OCI-LY7 (cell line): ENCODE results near the gene FAM240A. TPM values are rescaled to one million over a fixed set of nuclear protein-coding genes. Genes with fewer than 3 reads are reported as not detected.

Source experiments
- BruUV-seq: library from RNA; stranded (reverse); fragments of 400-500 nt; replicated peaks from 2 replicates; lab custom pipeline; 2021; lab: Mats Ljungman, UMichigan
- CTCF ChIA-PET: fragments of 300-600 bp; sonication (Branson Sonifier 250); formaldehyde crosslinking; loops from one replicate; lab custom pipeline; 2022; ENCODE audit warnings: antibody characterized with exemption; ENCODE audit not compliant: unreplicated experiment; lab: Charles Lee
- POLR2A ChIA-PET: fragments of 300-600 bp; sonication (Branson Sonifier 250); formaldehyde crosslinking; loops from one replicate; lab custom pipeline; 2022; ENCODE audit warnings: antibody characterized with exemption; lab: Charles Lee
- DNase-seq: peaks from one replicate; pipeline ENCODE4 v3.0.0-alpha.2; 2015; ENCODE audit warnings: low spot score
- H2AFZ ChIP-seq: fragments of 200-600 bp; sonication (generic), shearing (Covaris generic); 2 replicates; pipeline ENCODE4 v1.6.1; 2014; ENCODE audit warnings: mild to moderate bottlenecking, antibody characterized with exemption, low read length, moderate library complexity
- H3K27ac ChIP-seq: fragments of 200-600 bp; sonication (generic); 2 replicates; pipeline ENCODE4 v1.5.1; 2014; ENCODE audit warnings: mixed run types, low read depth, mild to moderate bottlenecking, moderate library complexity, low read length, inconsistent platforms; ENCODE audit not compliant: poor library complexity, severe bottlenecking
- H3K36me3 ChIP-seq: fragments of 200-600 bp; sonication (generic); 2 replicates; pipeline ENCODE4 v1.6.1; 2014; ENCODE audit warnings: mild to moderate bottlenecking, antibody characterized with exemption, low read length, moderate library complexity, mixed read lengths; ENCODE audit not compliant: insufficient read depth
- H3K4me1 ChIP-seq: fragments of 200-600 bp; sonication (generic); 2 replicates; pipeline ENCODE4 v1.5.1; 2014; ENCODE audit warnings: mild to moderate bottlenecking, low read length; ENCODE audit not compliant: insufficient read depth, poor library complexity, severe bottlenecking
- H3K4me2 ChIP-seq: fragments of 200-600 bp; sonication (generic); 2 replicates; pipeline ENCODE4 v1.6.1; 2014; ENCODE audit warnings: mild to moderate bottlenecking, low read length
- H3K4me3 ChIP-seq: fragments of 200-600 bp; sonication (generic); 2 replicates; pipeline ENCODE4 v1.5.1; 2014; ENCODE audit warnings: mild to moderate bottlenecking, low read depth, low read length; ENCODE audit not compliant: poor library complexity, severe bottlenecking
- H3K79me2 ChIP-seq: fragments of 200-600 bp; sonication (generic); 2 replicates; pipeline ENCODE4 v1.6.1; 2016; ENCODE audit warnings: low read depth, mild to moderate bottlenecking, low read length, moderate library complexity, mixed read lengths; ENCODE audit not compliant: insufficient read depth
- H3K9me2 ChIP-seq: fragments of 200-600 bp; sonication (generic); 2 replicates; pipeline ENCODE4 v1.6.1; 2016; ENCODE audit warnings: mild to moderate bottlenecking, low read length, mixed read lengths; ENCODE audit not compliant: insufficient read depth
- H3K9me3 ChIP-seq: fragments of 200-600 bp; sonication (generic); 2 replicates; pipeline ENCODE4 v1.6.1; 2014; ENCODE audit warnings: mild to moderate bottlenecking, mixed run types, low read length, mixed read lengths
- H4K20me1 ChIP-seq: fragments of 200-600 bp; sonication (generic); 2 replicates; pipeline ENCODE4 v1.6.1; 2014; ENCODE audit warnings: mild to moderate bottlenecking, antibody characterized with exemption, low read length, moderate library complexity, mixed read lengths; ENCODE audit not compliant: insufficient read depth
- CTCF ChIP-seq: fragments of 200-600 bp; sonication (generic); conservative IDR thresholded peaks from 2 replicates; pipeline ENCODE4 v1.5.1; 2014; ENCODE audit warnings: mild to moderate bottlenecking, antibody characterized with exemption, low read length, moderate library complexity, mixed read lengths
- EZH2phosphoT487 ChIP-seq: fragments of 200-600 bp; sonication (generic); IDR thresholded peaks from 2 replicates; pipeline ENCODE4 v1.6.1; 2018; ENCODE audit warnings: low read depth, borderline replicate concordance, mild to moderate bottlenecking, mixed run types, antibody characterized with exemption, low read length, moderate library complexity, mixed read lengths
- intact Hi-C: fragments of 100-400 bp; cut with micrococcal nuclease; formaldehyde crosslinking; loops from one replicate; pipeline ENCODE4 v1.10.0; 2022; ENCODE audit not compliant: unreplicated experiment
- total RNA-seq, 2 experiments: library from RNA; depleted of rRNA in 1 of 2; stranded (reverse); fragments of >200 nt in 1 of 2; shearing (Covaris generic) in 1 of 2; gene quantifications; 2 replicates each; pipeline ENCODE4 v1.2.3, GENCODE V29; 2014 to 2022

The FAM240A gene
- total RNA-seq, 2 experiments from 2014 or later = not detected

DNA sequence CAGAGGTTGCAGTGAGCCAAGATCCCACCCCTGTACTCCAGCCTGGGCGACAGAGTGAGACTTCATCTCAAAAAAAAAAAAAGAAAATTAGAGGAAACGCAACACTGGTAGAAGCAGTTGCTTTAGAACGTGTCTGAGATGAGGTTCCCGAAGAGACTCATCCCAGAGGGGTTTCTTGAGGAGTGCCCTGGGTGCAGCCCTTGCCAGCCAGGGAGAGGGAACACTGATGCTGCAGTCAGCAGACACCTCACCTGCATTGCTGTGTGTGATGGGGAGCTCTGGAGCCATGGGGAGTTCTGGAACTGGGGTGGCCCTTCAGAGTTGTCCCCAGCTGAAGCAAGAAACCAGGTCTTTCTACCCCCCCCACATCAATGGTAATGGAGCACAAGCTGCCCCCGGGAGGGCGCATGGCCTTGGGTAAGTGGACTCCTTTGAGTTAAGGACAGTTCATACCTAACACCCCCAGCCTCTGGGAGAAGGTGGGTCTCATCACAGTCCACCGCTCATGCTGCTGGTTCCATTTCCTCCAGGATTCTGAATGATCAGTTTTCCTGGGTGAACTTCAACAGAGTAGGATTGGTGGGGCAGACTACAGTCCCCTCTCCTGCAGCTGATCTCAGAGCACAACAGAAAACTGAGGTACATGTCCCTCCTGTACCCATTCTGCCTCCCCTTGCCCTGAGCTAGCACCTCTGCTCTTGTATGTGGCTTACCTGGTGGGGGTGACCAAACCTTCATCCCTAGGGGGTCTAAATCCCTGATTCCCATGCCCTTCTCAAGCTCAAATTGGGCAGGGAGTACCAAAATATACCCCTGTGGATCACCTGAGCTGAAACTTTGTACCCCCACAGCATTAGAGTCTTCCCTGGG, 27.5 kb upstream of the FAM240A start:
- no peak overlapping the region for H3K4me3 ChIP-seq
- intact Hi-C loops = no loop called here
- no peak for DNase-seq
- TF ChIP-seq CTCF = no peak
- TF ChIP-seq EZH2phosphoT487 = no peak
- H3K4me2 ChIP-seq = no peak overlapping the region
- no peaks in the 10 kb centered on the region for H4K20me1 ChIP-seq
- no peaks in the 10 kb centered on the region for H3K9me2 ChIP-seq
- H3K27ac ChIP-seq = no peak overlapping the region
- no peaks in the 10 kb centered on the region for H3K4me1 ChIP-seq
- H3K9me3 ChIP-seq = no peaks in the 10 kb centered on the region
- CTCF ChIA-PET = no interaction called here
- no peaks in the 10 kb centered on the region for H3K36me3 ChIP-seq
- no peak overlapping the region for H2AFZ ChIP-seq
- no TSS peak for BruUV-seq
- POLR2A ChIA-PET = no interaction called here
- no peaks in the 10 kb centered on the region for H3K79me2 ChIP-seq

DNA sequence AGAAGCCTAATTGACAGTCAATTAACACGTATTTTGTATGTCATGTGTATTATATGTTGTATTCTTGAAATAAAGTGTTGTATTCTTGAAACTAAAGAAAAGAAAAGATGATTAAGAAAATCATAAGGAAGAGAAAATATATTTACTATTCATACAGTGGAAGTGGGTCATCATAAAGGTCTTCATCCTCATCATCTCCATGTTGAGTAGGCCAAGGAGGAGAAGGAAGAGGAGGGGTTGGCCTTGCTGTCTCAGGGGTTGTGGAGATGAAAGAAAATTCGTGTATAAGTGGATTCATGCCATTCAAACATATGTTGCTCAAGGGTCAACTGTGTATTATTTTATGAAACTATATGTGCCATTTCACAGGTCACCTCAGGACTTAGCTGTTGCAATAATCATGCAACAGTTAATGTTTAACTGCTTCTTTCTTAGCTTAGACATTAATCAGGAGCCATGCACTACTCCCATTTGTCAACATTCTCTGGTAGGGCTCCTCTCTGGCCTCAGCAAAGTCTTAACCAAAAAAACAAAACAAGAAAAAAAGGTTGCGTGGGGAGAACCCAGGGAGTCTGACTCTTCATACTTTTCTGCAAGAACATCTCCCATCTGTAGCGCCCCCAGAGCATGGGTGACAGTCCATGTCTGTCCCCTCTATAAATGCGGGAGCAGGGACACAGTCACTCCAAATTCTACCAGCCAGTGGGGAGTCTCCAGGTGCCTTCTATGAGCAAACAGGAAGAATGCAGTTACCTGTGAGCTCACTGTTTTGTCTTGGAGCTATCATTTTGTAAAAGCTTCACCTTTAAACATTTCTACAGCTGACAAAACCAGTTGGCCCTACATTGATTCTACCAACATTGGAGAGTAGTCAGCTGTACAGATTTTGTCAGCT, 26.3 kb upstream of the FAM240A start:
- Histone ChIP-seq H4K20me1 (no peaks in the 10 kb centered on the region), H3K27ac (no peak overlapping the region), H3K79me2 (no peaks in the 10 kb centered on the region), H3K4me3 (no peak overlapping the region), H3K9me2 (no peaks in the 10 kb centered on the region), H3K4me2 (no peak overlapping the region), H3K9me3 (no peaks in the 10 kb centered on the region), H3K4me1 (no peaks in the 10 kb centered on the region), H3K36me3 (no peaks in the 10 kb centered on the region), H2AFZ (no peak overlapping the region)
- BruUV-seq = no TSS peak
- CTCF ChIA-PET = no interaction called here
- DNase-seq = no peak
- intact Hi-C loops = no loop called here
- POLR2A ChIA-PET = interaction anchor here (1.1 to 1.3 kb wide), 2 partner anchors 16 to 109 kb away, joined by 3 read pairs; no protein-coding TSS in a partner anchor
- no peak for TF ChIP-seq CTCF
- TF ChIP-seq EZH2phosphoT487 = no peak
